SU-DHL-6 (cell line): ENCODE results near the gene GGA1.

Experiments used
- H2AFZ ChIP-seq: fragments of 200-600 bp; sonication (generic); 2 replicates; pipeline ENCODE4 v1.6.1; 2014; ENCODE audit warnings: low read depth, mild to moderate bottlenecking, moderate library complexity, mixed read lengths, antibody characterized with exemption, low read length; ENCODE audit not compliant: severe bottlenecking
- H3F3A ChIP-seq: fragments of 200-600 bp; shearing (Covaris generic); 2 replicates; pipeline ENCODE4 v1.6.0; 2016; ENCODE audit warnings: antibody characterized with exemption, mild to moderate bottlenecking; ENCODE audit not compliant: insufficient read depth
- H3K27ac ChIP-seq: fragments of 200-600 bp; sonication (generic); 2 replicates; pipeline ENCODE4 v1.5.1; 2016; ENCODE audit warnings: low read depth, mild to moderate bottlenecking, low read length, moderate library complexity, mixed read lengths
- H3K27me3 ChIP-seq: fragments of 200-600 bp; sonication (generic), shearing (Covaris generic); 2 replicates; pipeline ENCODE4 v1.6.0; 2014; ENCODE audit warnings: mild to moderate bottlenecking, low read length
- H3K36me3 ChIP-seq: fragments of 200-600 bp; sonication (generic); 2 replicates; pipeline ENCODE4 v1.6.1; 2014; ENCODE audit warnings: mild to moderate bottlenecking, low read length, mixed read lengths
- H3K4me2 ChIP-seq: fragments of 300-600, 200-600 bp; shearing (Covaris generic), sonication (generic); 2 replicates; pipeline ENCODE4 v1.6.0; 2014; ENCODE audit warnings: low read length, low read depth, mild to moderate bottlenecking; ENCODE audit not compliant: poor library complexity, severe bottlenecking
- H3K4me3 ChIP-seq: fragments of 200-600 bp; sonication (generic); 2 replicates; pipeline ENCODE4 v1.5.1; 2014; ENCODE audit warnings: antibody characterized with exemption, low read length, mild to moderate bottlenecking, mixed read lengths; ENCODE audit not compliant: insufficient read depth, poor library complexity, severe bottlenecking
- H3K79me2 ChIP-seq: fragments of 200-600 bp; sonication (generic); 2 replicates; pipeline ENCODE4 v1.6.1; 2014; ENCODE audit warnings: mild to moderate bottlenecking, low read length, moderate library complexity; ENCODE audit not compliant: insufficient read depth
- H3K9ac ChIP-seq: fragments of 200-600 bp; sonication (generic); 2 replicates; pipeline ENCODE4 v1.7.0; 2014; ENCODE audit warnings: mild to moderate bottlenecking, low read length
- H3K9me2 ChIP-seq: fragments of 200-600 bp; sonication (generic); replicated peaks from 2 replicates; pipeline ENCODE4 v1.6.1; 2014; ENCODE audit warnings: low read length; ENCODE audit not compliant: insufficient read depth
- H3K9me3 ChIP-seq: fragments of 200-600 bp; sonication (generic); 2 replicates; pipeline ENCODE4 v1.6.1; 2014; ENCODE audit warnings: low read length, mixed read lengths; ENCODE audit not compliant: insufficient read depth
- H4K20me1 ChIP-seq: fragments of 200-600 bp; sonication (generic); 2 replicates; pipeline ENCODE4 v1.6.1; 2014; ENCODE audit warnings: low read depth, mild to moderate bottlenecking, antibody characterized with exemption, low read length, moderate library complexity, mixed read lengths
- CTCF ChIP-seq: fragments of 200-600 bp; sonication (generic); IDR thresholded peaks from one replicate; pipeline ENCODE4 v1.5.1; 2017; ENCODE audit warnings: antibody characterized with exemption, mild to moderate bottlenecking, low read length, moderate library complexity; ENCODE audit not compliant: insufficient read depth, poor library complexity, severe bottlenecking
- EZH2phosphoT487 ChIP-seq: fragments of 200-600 bp; sonication (generic), shearing (Covaris generic); conservative IDR thresholded peaks from 2 replicates; pipeline ENCODE4 v1.6.1; 2018; ENCODE audit warnings: mild to moderate bottlenecking, antibody characterized with exemption, low read length, moderate library complexity, mixed read lengths

The GGA1 gene

GRCh38 chr22:37663521-37664140 is 55.0 kb downstream of the GGA1 start:
- H3K36me3 ChIP-seq, result no peaks in the 10 kb centered on the region
- H3K79me2 ChIP-seq, result peaks cover 67% of the 10 kb centered on the region
- no peak overlapping the region; the same call in 1 of the 2 replicates for H3K9ac ChIP-seq

GRCh38 chr22:37664249-37665101 is 55.8 kb downstream of the GGA1 start:
- no peaks in the 10 kb centered on the region for H3K9me3 ChIP-seq
- H3K4me2 ChIP-seq, result no peak overlapping the region
- peaks cover 3% of the 10 kb centered on the region; the same call in 1 of the 2 replicates for H4K20me1 ChIP-seq
- no peak overlapping the region for H3K27ac ChIP-seq
- no peaks in the 10 kb centered on the region for H3K36me3 ChIP-seq
- H3K9ac ChIP-seq, result no peak overlapping the region
- H2AFZ ChIP-seq, result no peak overlapping the region
- TF ChIP-seq CTCF (no peak), EZH2phosphoT487 (no peak)
- H3K79me2 ChIP-seq, result peaks cover 63% of the 10 kb centered on the region
- H3K9me2 ChIP-seq, result no peaks in the 10 kb centered on the region
- H3K4me3 ChIP-seq, result no peak overlapping the region
- no peaks in the 10 kb centered on the region for H3K27me3 ChIP-seq
- peaks cover 20% of the 10 kb centered on the region for H3F3A ChIP-seq

More at GRCh38 chr22:37663521-37664140, 55.0 kb downstream of the GGA1 start:
- Histone ChIP-seq H3K27me3 (no peaks in the 10 kb centered on the region), H2AFZ (no peak overlapping the region), H3K9me3 (no peaks in the 10 kb centered on the region), H3K4me2 (peak overlapping the region; percentile 10), H3K27ac (peak overlapping the region; percentile 44), H3K4me3 (no peak overlapping the region), H3F3A (peaks cover 20% of the 10 kb centered on the region), H3K9me2 (no peaks in the 10 kb centered on the region), H4K20me1 (peaks cover 3% of the 10 kb centered on the region; the same call in 1 of the 2 replicates)
- no peak for TF ChIP-seq CTCF
- TF ChIP-seq EZH2phosphoT487, result no peak

- peaks cover 10% of the 10 kb centered on the region for H3F3A ChIP-seq
- no peak overlapping the region for H3K4me3 ChIP-seq
- H3K79me2 ChIP-seq, result peaks cover 53% of the 10 kb centered on the region
- H3K9me3 ChIP-seq, result no peaks in the 10 kb centered on the region
- no peak overlapping the region for H2AFZ ChIP-seq
- H3K9me2 ChIP-seq, result no peaks in the 10 kb centered on the region
- H3K27me3 ChIP-seq, result no peaks in the 10 kb centered on the region
- H3K27ac ChIP-seq, result no peak overlapping the region
- peaks cover 3% of the 10 kb centered on the region; the same call in 1 of the 2 replicates for H4K20me1 ChIP-seq
- TF ChIP-seq CTCF (no peak), EZH2phosphoT487 (no peak)
- no peak overlapping the region for H3K4me2 ChIP-seq
- H3K9ac ChIP-seq, result no peak overlapping the region
- H3K36me3 ChIP-seq, result no peaks in the 10 kb centered on the region
These were observed 56.9 kb downstream of the GGA1 start for GRCh38 chr22:37665487-37665886.
